ENCODE results near the gene AHSG. TPM values are rescaled to one million over a fixed set of nuclear protein-coding genes. Genes with fewer than 3 reads are reported as not detected.

AHSG gene
- total and polyA plus RNA-seq, 2 donors (not counting 1 experiment from before 2014, with no cell fraction given): not detected

- Mint-ChIP-seq H3K27me3 (peaks cover 10% of the 10 kb centered on the region), H3K9me3 (ENCODE audit: insufficient read depth) (no peaks in the 10 kb centered on the region), H3K4me3 (no peak overlapping the region), H3K27ac (no peak overlapping the region), H3K4me1 (no peaks in the 10 kb centered on the region)
- no peaks in the 10 kb centered on the region for H3K36me3 ChIP-seq (replicated peaks in 1 of 2; ENCODE audit: control extremely low read depth in 1 of 2, control insufficient read depth in 1 of 2, extremely low read depth in 1 of 2, insufficient read depth in 2 of 2, low read length in 1 of 2)
- H3K4me3 ChIP-seq (ENCODE audit: control extremely low read depth in 1 of 5, extremely low read depth in 1 of 5, insufficient read depth in 1 of 5, low read depth in 2 of 5, low read length in 4 of 5): no peak overlapping the region
- H3K27me3 ChIP-seq (replicated peaks in 1 of 4; ENCODE audit: control extremely low read depth in 1 of 4, control insufficient read depth in 3 of 4, insufficient read depth in 4 of 4, low read length in 3 of 4): peaks cover 0 to 13% (median 0%) of the 10 kb centered on the region in 4 experiments
- no peak overlapping the region for H3K27ac ChIP-seq (ENCODE audit: low read length in 2 of 2)
- no peaks in the 10 kb centered on the region for H4K20me1 ChIP-seq (ENCODE audit: control insufficient read depth, insufficient read depth, low read length, poor library complexity, severe bottlenecking)
- DNase-seq: no peak
- 92% methylated on average over 2 of the region's 3 CpGs for WGBS (ENCODE audit: insufficient coverage)
- no peak overlapping the region for H2AFZ ChIP-seq (ENCODE audit: insufficient read depth, low read depth, low read length, poor library complexity, severe bottlenecking)
- CTCF ChIA-PET: interaction anchor here (1.9 kb wide), 1 partner anchor 21 kb away, joined by 4 read pairs; no protein-coding TSS in a partner anchor
- no peak for ATAC-seq (ENCODE audit: low read depth)
- H3K9me3 ChIP-seq (ENCODE audit: control extremely low read depth in 1 of 3, control insufficient read depth in 2 of 3, insufficient read depth in 1 of 3, low read length in 2 of 3): peaks cover 0 to 3% (median 0%) of the 10 kb centered on the region in 3 donors
- intact Hi-C loops (cut with micrococcal nuclease): no loop called here
- H3K79me2 ChIP-seq (ENCODE audit: control insufficient read depth, insufficient read depth, low read length): no peaks in the 10 kb centered on the region
- no peak overlapping the region for H3K4me2 ChIP-seq (replicated peaks; ENCODE audit: low read depth, low read length, poor library complexity, severe bottlenecking)
- no peak overlapping the region for H3K9ac ChIP-seq (ENCODE audit: low read length)
- TF ChIP-seq CTCF (IDR thresholded peaks at IDR 0.05) (no peak), EZH2 (IDR thresholded peaks at IDR 0.05; ENCODE audit: borderline replicate concordance, insufficient read depth, low read depth, low read length, poor library complexity, severe bottlenecking) (no peak)
- H3K4me1 ChIP-seq (ENCODE audit: control insufficient read depth in 2 of 2, insufficient read depth in 2 of 2, low read length in 2 of 2): no peaks in the 10 kb centered on the region
- POLR2A ChIA-PET: no interaction called here
Observed at GRCh38 chr3:186635532-186635931, 22.7 kb downstream of the AHSG start.

- ChIA-PET CTCF (interaction anchor here (1.9 kb wide), 1 partner anchor 22 kb away, joined by 4 read pairs; no protein-coding TSS in a partner anchor), POLR2A (no interaction called here)
- no peaks in the 10 kb centered on the region for H3K9me3 Mint-ChIP-seq (ENCODE audit: insufficient read depth)
- intact Hi-C loops (cut with micrococcal nuclease): no loop called here
- WGBS (ENCODE audit: insufficient coverage): 88% methylated on average over 6 of the region's 7 CpGs
- DNase-seq: no peak
- no peaks in the 10 kb centered on the region for H3K79me2 ChIP-seq (ENCODE audit: control insufficient read depth, insufficient read depth, low read length)
- H3K9ac ChIP-seq (ENCODE audit: low read length): no peak overlapping the region
- no peak overlapping the region for H3K4me3 ChIP-seq (ENCODE audit: control extremely low read depth in 1 of 5, extremely low read depth in 1 of 5, insufficient read depth in 1 of 5, low read depth in 2 of 5, low read length in 4 of 5)
- H3K36me3 ChIP-seq (replicated peaks in 1 of 2; ENCODE audit: control extremely low read depth in 1 of 2, control insufficient read depth in 1 of 2, extremely low read depth in 1 of 2, insufficient read depth in 2 of 2, low read length in 1 of 2): no peaks in the 10 kb centered on the region
- H3K27me3 ChIP-seq (replicated peaks in 1 of 4; ENCODE audit: control extremely low read depth in 1 of 4, control insufficient read depth in 3 of 4, insufficient read depth in 4 of 4, low read length in 3 of 4): peaks cover 0 to 13% (median 0%) of the 10 kb centered on the region in 4 experiments
- H3K9me3 ChIP-seq (ENCODE audit: control extremely low read depth in 1 of 3, control insufficient read depth in 2 of 3, insufficient read depth in 1 of 3, low read length in 2 of 3): peaks cover 0 to 3% (median 0%) of the 10 kb centered on the region in 3 donors
- H4K20me1 ChIP-seq (ENCODE audit: control insufficient read depth, insufficient read depth, low read length, poor library complexity, severe bottlenecking): no peaks in the 10 kb centered on the region
- H3K4me1 Mint-ChIP-seq: no peaks in the 10 kb centered on the region
- no peak overlapping the region for H3K4me2 ChIP-seq (replicated peaks; ENCODE audit: low read depth, low read length, poor library complexity, severe bottlenecking)
- no peaks in the 10 kb centered on the region for H3K4me1 ChIP-seq (ENCODE audit: control insufficient read depth in 2 of 2, insufficient read depth in 2 of 2, low read length in 2 of 2)
- no peak overlapping the region for H3K4me3 Mint-ChIP-seq
- H3K27me3 Mint-ChIP-seq: peaks cover 10% of the 10 kb centered on the region
- H3K27ac Mint-ChIP-seq: no peak overlapping the region
- H3K27ac ChIP-seq (ENCODE audit: low read length in 2 of 2): no peak overlapping the region
- no peak for ATAC-seq (ENCODE audit: low read depth)
- TF ChIP-seq CTCF (IDR thresholded peaks at IDR 0.05): no peak
- no peak for TF ChIP-seq EZH2 (IDR thresholded peaks at IDR 0.05; ENCODE audit: borderline replicate concordance, insufficient read depth, low read depth, low read length, poor library complexity, severe bottlenecking)
- H2AFZ ChIP-seq (ENCODE audit: insufficient read depth, low read depth, low read length, poor library complexity, severe bottlenecking): no peak overlapping the region
Observed at GRCh38 chr3:186636536-186636935, 23.7 kb downstream of the AHSG start.

Measured in B cell (primary cell).